ENCODE data around the gene LGALS1.

- TF ChIP-seq MAX (IDR thresholded peaks at IDR 0.05): no peak
- TF ChIP-seq CTCF (IDR thresholded peaks at IDR 0.05 in 2 of 3, conservative IDR thresholded peaks at IDR 0.05 in 1 of 3; ENCODE audit: borderline replicate concordance in 1 of 3, insufficient read depth in 1 of 3, low read depth in 2 of 3, low read length in 2 of 3): no peak
- no peak for TF ChIP-seq POLR2A (IDR thresholded peaks at IDR 0.05; ENCODE audit: borderline replicate concordance, extremely low read depth, insufficient read depth, insufficient read length)
- no peak for TF ChIP-seq ATF3 (IDR thresholded peaks at IDR 0.05)
- no peak for TF ChIP-seq EZH2 (IDR thresholded peaks at IDR 0.05)
These were observed 5.8 kb upstream of the LGALS1 start for GRCh38 chr22:37669586-37669985.

Measured in HCT116 (cell line).